ENCODE data around the gene DSE.

DNA sequence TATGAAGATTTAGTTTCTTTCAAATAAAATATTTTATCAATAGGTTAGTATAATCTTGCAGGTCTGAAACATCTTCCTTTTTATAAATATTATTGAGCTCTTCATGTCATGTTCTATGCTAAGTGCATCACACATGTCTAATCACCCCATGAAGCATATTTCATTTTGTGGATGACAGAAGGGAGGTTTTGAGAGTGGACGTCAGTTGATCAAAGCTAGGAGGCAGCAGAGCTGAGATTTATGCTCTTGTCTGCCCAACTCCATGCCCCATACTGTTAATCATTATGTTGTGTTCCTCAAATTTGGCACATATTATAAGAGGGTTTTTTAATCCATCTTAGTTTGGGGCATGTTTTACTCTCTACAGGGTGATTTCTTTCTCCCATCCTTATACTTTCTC, 22.7 kb downstream of the DSE start:
- TF ChIP-seq MXI1 (conservative IDR thresholded peaks at IDR 0.05; ENCODE audit: poor library complexity, severe bottlenecking) (no peak), RAD21 (conservative IDR thresholded peaks at IDR 0.05) (no peak), EP300 (conservative IDR thresholded peaks at IDR 0.05; ENCODE audit: poor library complexity, severe bottlenecking) (no peak), EZH2 (IDR thresholded peaks at IDR 0.05; ENCODE audit: borderline replicate concordance, insufficient read depth, low read length, poor library complexity, severe bottlenecking) (no peak), SMC3 (conservative IDR thresholded peaks at IDR 0.05; ENCODE audit: poor library complexity) (no peak), POLR2AphosphoS5 (IDR thresholded peaks at IDR 0.05) (no peak), TAF1 (IDR thresholded peaks at IDR 0.05; ENCODE audit: low read depth) (no peak)
- TF ChIP-seq, protein P1, sequence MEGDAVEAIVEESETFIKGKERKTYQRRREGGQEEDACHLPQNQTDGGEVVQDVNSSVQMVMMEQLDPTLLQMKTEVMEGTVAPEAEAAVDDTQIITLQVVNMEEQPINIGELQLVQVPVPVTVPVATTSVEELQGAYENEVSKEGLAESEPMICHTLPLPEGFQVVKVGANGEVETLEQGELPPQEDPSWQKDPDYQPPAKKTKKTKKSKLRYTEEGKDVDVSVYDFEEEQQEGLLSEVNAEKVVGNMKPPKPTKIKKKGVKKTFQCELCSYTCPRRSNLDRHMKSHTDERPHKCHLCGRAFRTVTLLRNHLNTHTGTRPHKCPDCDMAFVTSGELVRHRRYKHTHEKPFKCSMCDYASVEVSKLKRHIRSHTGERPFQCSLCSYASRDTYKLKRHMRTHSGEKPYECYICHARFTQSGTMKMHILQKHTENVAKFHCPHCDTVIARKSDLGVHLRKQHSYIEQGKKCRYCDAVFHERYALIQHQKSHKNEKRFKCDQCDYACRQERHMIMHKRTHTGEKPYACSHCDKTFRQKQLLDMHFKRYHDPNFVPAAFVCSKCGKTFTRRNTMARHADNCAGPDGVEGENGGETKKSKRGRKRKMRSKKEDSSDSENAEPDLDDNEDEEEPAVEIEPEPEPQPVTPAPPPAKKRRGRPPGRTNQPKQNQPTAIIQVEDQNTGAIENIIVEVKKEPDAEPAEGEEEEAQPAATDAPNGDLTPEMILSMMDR (IDR thresholded peaks at IDR 0.05; ENCODE audit: poor library complexity, severe bottlenecking), result no peak

All from neural cell (in vitro differentiated cells).